ENCODE measurements around the gene BMP8A.
"Not testable (repeated sequence)": the region's sequence is repeated elsewhere in the genome, so short reads cannot be mapped to it uniquely, and the experiment has no call there.

Gene BMP8A

GRCh38 chr1:39527190-39527579 lies 35.7 kb downstream of the BMP8A start:
- DNase-seq (ENCODE audit: low spot score): not testable (repeated sequence)

GRCh38 chr1:39528082-39528481 lies 36.6 kb downstream of the BMP8A start:
- no peak for DNase-seq (ENCODE audit: low spot score)

GRCh38 chr1:39529901-39530535 lies 38.6 kb downstream of the BMP8A start:
- DNase-seq (ENCODE audit: low spot score): no peak

DNA sequence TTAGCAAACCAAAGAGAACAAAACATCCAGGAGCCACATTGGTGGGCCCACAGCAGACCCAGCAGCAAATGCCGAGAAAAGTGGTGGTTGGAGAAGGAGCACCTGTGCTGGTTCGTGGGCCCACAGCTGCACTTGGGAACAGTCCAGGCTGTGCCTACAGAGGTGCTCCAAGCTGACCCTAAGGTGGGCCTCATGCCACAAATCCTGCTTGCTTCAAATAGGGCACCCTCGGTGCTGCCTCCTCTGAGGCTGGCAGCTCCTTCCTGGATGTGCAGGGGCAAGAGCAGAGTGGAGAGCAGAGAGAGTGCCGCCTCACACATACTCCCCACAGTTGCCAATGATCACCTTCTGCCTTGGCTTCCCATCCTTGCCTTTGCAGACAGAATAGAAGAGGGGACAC lies 40.1 kb downstream of the BMP8A start:
- no peak for DNase-seq (ENCODE audit: low spot score)

- no peak for DNase-seq (ENCODE audit: low spot score)
Observed at GRCh38 chr1:39533442-39533841, 42.0 kb downstream of the BMP8A start.

DNA sequence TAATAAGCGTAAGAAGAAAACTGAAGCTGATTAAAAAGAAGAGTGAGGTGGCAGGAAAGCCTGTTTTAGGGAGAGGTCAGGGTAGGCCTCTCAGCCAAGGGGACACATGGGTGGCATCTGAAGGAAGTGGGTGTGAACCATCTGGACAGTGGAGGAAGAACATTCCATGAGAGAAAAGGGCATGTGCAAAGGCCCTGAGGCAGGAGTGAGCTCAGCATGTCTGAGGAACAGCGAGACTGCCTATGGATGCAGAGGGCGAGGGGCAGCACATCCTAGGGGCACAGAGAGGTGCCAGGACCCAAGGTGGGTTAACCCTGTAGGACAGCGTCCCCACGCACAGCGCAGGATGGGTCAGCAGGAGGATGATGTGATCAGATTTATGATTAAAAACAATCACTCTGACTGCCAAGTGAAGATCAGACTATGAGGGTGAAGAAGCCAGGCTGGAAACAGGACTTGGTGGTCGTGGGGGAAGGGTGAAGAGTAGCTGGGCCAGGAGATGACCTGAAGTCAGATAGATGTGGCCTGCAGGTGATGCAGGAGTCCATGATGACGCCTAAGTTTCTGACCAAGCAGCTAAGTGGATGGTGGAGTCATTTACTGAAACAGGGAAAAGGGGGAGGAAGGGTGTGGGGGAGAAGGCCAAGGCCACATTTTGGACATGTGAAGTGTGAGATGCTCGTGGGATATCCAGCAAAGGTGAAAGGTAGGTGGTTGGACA lies 47.3 kb downstream of the BMP8A start:
- DNase-seq (ENCODE audit: low spot score): no peak

GRCh38 chr1:39539252-39539790 lies 47.9 kb downstream of the BMP8A start:
- peak; percentile 88 for DNase-seq (ENCODE audit: low spot score)

DNA sequence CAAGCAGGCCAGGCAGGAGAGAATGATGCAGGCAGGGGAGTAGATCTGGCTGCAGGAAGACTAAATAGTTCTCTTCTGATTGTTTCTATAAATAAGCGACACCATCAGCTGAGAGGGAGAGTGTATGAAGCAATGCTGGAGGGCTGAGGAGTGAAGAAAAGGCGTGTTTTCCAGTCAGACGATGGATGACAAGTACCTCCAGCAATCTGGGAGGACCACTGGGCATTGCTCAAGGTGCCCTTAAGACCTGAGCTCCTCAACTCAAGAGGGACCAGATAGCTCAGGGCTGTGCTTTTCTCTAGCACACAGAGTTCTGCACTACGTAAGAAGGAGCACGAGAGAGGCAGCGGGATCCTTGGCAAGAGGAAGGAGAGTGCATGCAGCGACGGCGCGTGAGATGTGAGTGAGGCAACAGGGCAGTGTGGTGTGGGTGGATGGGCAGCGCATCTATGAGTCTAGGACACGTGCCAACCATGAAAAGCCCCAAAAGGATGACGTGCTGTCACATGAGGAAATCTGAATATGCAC lies 49.1 kb downstream of the BMP8A start:
- peak; percentile 35 for DNase-seq (ENCODE audit: low spot score)

DNA sequence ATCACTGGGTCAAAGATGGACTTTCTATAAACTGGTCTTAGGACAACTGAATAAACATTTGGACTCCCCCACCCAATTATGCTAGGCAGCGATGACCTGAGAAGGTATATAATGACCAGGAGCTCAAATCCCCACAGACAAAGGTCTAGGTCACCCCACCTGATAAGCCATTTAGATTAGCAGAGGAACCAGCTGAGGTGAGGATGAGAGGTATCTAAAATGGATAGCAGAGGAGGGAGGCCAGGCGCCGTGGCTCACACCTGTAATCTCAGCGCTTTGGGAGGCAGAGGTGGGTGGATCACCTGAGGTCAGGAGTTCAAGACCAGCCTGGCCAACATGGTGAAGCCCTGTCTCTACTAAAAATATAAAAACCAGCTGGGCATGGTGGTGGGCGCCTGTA lies 51.5 kb downstream of the BMP8A start:
- DNase-seq (ENCODE audit: low spot score): no peak

GRCh38 chr1:39544327-39544726 lies 52.9 kb downstream of the BMP8A start:
- no peak for DNase-seq (ENCODE audit: low spot score)

- DNase-seq (ENCODE audit: low spot score): no peak
Observed at GRCh38 chr1:39545531-39545930, 54.1 kb downstream of the BMP8A start.

DNA sequence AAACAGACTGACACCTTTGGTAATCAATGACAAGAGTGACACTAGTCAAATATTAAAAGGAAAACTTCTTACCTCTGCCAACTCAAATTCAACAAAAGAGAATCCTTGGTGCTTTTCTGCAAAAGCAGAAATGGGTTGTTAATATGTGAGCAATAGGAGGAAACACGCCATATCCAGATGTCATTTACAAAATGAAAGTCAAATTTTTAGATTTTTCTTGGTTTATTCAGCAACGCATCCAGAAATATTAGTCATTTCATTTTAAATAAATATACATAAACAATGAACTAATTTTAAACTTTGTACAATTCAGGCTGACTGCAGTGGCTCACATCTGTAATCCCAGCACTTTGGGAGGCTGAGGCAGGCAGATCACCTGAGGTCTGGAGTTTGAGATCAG lies 62.8 kb downstream of the BMP8A start:
- DNase-seq (ENCODE audit: low spot score): no peak

GRCh38 chr1:39561279-39561678 lies 69.8 kb downstream of the BMP8A start:
- DNase-seq (ENCODE audit: low spot score): no peak

DNA sequence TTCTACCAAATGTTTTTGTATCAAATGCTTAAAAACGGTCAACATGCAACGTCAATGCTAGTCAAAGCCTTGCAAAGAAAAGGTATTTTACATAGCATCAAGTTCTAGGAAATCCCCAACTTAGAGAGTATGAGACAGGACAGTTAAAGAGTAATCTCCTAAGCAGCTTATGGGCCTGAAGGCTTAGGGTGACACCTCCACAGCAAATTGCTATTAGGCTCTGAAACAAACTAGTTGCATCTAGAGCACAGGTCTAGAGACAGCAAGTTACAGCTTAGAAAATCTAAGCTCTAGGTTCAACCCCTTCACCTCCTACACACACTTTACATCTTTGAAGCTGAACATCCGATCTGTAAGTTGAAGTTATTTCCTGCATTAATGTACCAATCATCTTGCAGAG lies 71.5 kb downstream of the BMP8A start:
- DNase-seq (ENCODE audit: low spot score): no peak

- DNase-seq (ENCODE audit: low spot score): no peak
Observed at GRCh38 chr1:39563669-39564068, 72.2 kb downstream of the BMP8A start.

DNA sequence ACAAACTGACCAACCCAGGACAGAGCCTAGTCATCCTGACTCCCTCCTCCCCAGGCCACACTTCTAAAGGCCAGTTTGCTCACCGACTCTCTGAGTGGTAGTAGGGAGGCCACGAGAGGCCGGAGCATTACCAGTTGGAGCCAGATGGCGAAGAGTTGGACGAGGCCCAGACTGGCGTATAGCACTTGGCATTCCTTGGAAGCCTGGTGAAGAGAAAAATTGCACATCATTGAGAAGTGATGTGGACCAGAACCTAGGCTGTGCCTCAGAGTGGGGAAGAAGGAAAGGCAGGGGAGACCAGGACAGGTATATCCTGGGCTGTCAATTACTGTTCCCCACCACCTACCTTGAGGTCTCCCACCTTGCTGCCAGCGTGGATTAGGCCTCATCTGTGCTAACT lies 72.9 kb downstream of the BMP8A start:
- DNase-seq (ENCODE audit: low spot score): no peak

DNA sequence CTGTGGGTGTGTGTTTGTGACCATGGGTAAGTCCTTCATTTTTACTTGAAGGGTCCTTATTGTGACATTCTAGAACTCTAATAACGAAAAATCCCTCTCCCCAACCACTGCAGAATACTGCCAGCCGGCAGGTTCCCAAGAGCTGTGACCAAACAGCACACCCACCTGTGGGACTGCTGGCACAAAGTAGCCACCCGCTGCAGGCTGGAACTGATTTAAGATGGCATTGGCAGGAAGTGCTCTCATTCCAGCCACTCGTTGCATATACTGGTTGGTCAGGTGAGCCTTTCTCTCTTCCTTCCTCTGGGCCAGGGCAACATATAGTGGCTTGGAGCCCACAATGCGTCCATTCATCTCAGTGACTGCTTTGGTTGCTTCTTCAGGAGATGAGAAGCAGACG lies 73.5 kb downstream of the BMP8A start:
- no peak for DNase-seq (ENCODE audit: low spot score)

GRCh38 chr1:39566441-39567137 lies 75.2 kb downstream of the BMP8A start:
- DNase-seq (ENCODE audit: low spot score): no peak

DNA sequence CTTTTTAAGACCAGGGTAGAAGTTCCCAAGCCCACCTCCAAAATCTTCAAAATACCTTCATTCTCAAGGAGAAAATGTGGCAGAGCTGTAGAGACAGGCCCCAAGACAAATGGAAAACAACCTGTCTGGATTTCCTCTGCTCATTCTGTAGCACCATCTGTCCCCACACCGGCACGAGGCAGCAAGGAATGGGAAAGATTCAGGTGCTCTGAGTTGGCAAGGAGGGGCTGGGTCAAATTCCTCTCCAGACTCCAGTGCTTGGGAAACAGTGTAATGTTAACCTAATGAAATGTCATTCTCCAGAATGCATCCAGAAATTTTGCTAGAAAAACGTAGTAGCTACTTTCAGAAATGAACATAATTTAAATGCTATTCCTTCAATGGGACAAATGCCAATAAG lies 75.9 kb downstream of the BMP8A start:
- DNase-seq (ENCODE audit: low spot score): no peak

DNA sequence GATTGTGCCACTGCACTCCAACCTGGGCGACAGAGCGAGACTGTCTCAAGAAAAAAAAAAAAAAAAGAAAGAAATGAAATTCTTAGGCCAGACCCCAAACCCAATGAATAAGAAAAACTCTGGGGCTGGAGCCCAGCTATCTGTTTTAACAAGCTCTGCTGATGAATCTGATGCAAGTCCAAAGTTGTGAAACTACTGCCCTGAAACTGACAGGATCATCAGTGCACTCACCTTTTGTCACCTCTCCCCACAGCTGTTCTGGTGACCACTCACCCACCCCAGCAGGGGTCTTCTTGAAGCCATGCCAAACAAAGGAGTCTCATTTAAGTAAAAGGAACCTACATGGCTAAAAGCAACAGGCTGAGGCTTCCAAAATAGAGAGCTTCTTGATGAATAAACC lies 76.8 kb downstream of the BMP8A start:
- DNase-seq (ENCODE audit: low spot score): no peak

GRCh38 chr1:39569034-39569433 lies 77.6 kb downstream of the BMP8A start:
- no peak for DNase-seq (ENCODE audit: low spot score)

DNA sequence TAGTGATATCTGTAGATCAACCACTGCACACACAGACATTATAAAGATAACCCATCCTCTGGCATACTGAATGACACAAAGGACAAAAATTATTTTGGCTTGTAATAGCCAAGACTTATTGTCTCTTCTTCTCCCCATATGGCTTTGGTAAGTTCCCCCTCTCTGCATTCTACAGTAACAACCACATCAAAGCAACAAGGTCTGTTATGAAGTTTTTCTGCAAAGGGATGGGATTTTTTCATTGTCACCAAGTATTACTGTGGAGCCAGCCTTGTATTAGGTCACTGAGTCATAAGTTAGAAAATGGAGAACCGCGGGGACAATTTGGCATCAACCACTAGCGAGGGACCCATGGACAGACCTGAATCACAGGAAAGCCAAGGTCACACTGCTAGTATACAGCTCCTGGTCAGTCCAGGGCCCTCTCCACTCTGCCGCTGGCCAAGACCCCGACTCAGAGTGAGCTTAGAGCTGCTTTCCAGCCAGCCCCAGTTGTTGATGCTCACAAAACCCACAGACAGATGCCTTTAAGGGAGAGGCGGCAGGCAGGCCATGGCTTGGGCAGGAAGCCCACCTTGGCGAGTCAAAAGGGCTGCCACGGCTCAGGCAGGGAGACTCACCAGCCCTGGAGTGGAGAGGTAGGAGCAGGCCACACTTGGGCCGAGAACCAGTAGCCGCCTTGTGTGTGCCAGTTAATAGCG lies 79.2 kb downstream of the BMP8A start:
- no peak for DNase-seq (ENCODE audit: low spot score)
